DMS53 (cell line): ENCODE measurements around the gene TPPP3.

ENCODE experiments used
- DNase-seq: peaks from one replicate; lab custom pipeline; 2025; lab: John Stamatoyannopoulos, UW

TPPP3 gene

DNA sequence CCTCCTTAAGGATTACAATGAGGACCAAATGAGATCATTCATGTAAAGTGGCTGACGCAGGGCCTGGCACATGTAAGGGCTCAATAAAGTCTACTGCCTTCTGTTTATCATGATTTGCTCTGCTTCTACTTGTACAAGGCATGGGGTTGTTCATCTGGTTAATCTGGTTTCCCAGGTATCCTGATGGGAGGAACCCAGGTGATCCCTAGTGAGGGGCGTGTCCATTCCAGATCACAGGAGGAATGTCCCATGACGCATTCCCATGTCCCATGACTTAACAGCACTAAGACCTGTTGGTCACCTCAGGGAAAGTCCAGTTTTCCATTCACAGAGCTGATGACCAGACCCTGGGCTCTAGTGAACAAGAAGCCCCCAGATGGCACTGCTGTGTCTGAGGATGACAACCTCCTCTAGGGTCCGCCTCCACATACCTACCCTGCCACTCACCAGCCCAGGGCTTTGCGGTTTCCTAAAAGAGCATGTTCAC is 11.5 kb upstream of the TPPP3 start:
- DNase-seq = peak; percentile 94

DNA sequence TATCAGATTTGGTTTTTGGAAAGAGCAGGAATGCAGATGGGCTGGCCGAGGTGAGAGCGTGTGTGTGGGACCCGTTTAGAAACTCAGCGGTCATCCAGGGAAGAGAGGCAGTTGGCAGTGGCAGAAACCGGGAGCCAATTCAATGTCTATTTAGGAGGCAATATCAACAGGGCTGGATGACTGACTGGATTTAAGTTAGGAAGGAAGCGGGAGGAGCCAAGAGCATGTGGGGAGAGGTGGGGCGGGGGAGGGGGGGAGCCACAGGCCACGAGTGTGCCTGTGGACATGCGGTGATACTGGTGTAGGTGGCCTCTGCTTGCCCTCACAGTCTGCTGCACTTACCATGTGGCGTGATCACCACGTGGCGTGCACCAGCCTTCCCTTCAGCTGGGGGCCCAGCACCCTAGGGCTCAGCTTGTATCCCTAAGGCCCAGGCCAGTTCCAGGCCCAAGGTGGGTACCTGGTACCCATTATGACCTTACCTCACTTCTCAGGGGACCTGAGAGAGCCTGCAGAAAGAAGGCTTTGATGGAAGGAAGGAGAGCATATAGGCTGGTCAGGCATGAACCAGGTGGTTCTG is 10.8 kb upstream of the TPPP3 start:
- DNase-seq = peak; percentile 25

- DNase-seq = no peak
Measured at GRCh38 chr16:67400901-67401300, 7.6 kb upstream of the TPPP3 start.

GRCh38 chr16:67399749-67400704 is 6.7 kb upstream of the TPPP3 start:
- DNase-seq = peak; percentile 75

DNA sequence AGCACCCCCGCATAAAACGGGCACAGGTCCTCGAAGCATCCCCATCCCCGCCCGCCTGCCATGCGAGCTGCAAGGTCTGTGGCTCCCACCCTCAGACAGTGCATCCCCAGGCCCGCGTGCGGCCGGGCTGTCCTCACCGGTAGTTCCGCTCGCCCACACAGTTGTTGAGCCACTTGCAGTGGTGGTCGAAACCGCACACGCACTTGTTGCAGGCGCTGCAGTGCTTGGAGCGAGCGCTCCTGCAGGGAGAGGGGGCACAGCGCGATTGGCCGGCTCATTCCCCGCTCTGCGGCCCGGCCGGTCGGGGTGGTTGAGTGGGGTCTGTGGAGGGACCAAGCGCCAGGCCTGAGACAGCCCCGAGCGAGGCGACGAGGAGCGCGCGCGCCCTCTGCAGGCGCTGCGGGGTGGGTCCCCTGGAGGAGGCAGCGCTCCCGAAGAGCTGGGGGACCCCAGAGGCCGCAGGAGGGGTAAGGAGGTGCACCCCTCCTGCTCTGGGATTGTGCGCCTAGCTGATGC is 6.0 kb upstream of the TPPP3 start:
- DNase-seq = peak; percentile 70

DNA sequence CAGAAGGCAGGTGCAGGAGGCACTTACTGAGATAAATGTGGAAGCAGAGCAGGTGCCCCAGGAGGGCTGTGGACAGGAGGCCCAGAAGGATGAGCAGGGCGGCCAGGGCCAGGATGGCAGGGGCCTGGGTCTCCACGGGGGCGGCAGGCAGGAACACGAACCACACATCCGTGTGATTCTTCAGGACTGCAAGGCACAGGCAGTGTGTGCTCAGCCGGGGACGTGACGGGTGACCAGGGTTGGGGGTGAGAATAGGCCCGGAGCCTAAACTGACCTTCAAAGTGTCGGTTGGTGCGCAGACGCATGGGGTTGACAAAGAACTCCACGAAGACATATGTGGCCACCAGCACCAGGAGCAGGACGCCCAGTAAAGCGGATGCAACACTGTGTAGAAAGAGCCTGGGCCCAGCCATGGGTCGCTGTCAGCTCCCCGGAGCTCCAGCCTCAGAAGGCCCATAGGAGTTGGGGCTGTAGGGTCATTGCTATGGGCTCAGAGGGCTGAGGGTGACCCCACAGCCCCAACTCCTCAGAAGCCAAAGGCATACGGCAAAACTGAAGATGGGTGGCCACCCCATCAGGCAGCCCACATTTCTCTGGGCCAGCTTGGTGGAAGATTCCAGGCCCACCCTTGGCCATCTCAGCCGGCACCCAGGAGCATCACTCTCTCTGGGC is 5.4 kb upstream of the TPPP3 start:
- DNase-seq = no peak

DNA sequence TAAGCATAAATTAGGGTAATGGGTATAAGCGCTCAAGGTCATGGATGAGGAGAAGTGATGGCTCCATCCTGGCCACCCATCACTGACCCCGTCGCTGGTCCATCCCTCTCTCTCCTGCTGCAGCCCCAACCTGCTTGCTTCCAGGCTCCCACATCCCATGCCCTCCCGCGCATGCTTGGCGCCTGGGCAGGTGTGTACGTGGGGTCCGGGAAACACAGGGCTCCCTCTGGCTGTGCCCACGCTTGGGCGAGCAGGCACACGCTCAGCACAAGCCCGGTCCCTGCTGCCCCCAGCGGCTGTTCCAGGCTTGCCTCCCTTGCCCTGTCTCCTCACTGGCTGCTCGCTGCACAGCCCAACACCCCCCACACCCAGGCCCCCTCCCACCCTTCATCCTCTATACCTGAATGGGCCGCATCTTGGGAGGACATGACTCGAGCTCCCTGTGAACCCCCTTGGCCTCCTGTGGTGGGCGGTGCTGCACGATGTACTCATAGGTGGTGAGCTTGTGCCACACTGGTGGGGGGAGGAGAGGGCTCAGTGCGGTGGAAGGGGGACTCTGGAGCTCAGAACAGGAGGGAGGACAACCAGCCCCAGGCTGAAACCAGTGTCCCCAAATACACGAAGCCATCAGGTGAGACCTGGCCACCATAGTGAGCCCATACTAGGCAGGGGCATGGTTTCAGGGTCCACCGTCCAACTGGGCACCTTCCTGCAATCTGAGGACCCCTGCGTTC is 4.7 kb upstream of the TPPP3 start:
- DNase-seq = peak; percentile 24

- DNase-seq = peak; percentile 17
Measured at GRCh38 chr16:67397036-67397801, 3.9 kb upstream of the TPPP3 start.

GRCh38 chr16:67396159-67397035 is 3.1 kb upstream of the TPPP3 start:
- peak; percentile 98 for DNase-seq

- peak; percentile 79 for DNase-seq
Measured at GRCh38 chr16:67395458-67396158, 2.3 kb upstream of the TPPP3 start.

GRCh38 chr16:67395105-67395457 is 1.8 kb upstream of the TPPP3 start:
- no peak for DNase-seq

GRCh38 chr16:67394155-67395104 is 1.1 kb upstream of the TPPP3 start:
- peak; percentile 30 for DNase-seq

GRCh38 chr16:67393788-67394154 is 473 bp upstream of the TPPP3 start:
- DNase-seq = peak; percentile 56

- no peak for DNase-seq
Measured at GRCh38 chr16:67392301-67393059, 818 bp downstream of the TPPP3 start.

DNA sequence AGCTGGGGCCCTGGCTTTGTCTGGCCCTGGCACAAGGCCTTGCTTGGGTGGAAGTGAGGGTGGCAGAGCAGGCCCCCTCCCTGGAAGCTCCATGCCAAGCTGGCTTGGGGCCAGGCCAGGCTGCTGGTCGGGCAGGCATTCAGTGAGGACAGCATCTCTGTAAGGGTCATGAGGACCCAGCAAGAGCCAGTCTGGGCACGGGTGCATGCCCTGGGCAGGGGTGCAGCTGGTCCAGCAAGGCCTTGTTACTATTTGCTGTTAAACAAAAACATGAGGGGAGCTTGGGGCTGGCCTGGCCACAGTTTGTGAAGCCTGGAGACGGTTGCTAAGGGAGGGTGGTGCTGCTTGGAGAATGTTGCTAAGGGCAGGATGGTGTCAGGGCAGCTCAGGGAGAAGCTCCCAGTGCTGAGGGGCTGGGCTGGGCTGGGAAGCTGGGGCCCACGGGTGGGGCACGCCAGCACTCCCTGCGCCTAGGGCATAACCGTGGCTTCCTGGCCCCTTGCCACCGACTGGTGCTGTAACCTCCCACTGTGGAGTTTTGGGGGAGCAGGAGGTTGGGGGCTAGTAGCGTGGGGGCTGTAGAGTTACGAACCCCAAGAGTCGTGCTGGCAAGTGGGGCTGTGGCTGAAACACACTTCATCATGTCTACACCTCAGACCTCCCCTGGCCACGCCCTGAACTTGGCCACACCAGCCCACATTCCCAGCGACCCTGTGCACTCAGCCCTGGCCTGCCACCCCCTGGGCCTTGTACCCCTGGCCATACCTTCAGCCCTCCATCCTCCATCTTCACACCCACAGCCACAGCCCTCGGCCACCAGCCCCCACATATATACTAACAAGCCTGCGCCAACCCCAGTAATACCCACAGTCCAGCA is 1.6 kb downstream of the TPPP3 start:
- DNase-seq = peak; percentile 59

- no peak for DNase-seq
Measured at GRCh38 chr16:67390816-67391423, 2.4 kb downstream of the TPPP3 start.
